Activated naive CD8-positive, alpha-beta T cell treated with anti-CD3 and anti-CD28 coated beads for 36 hours (primary cell): ENCODE measurements around the gene RCC1. TPM values are rescaled to one million over a fixed set of nuclear protein-coding genes. Genes with fewer than 3 reads are reported as not detected.
"Not testable (repeated sequence)": the region's sequence is repeated elsewhere in the genome, so short reads cannot be mapped to it uniquely, and the experiment has no call there.

Source experiments
- DNase-seq: peaks from one replicate; pipeline ENCODE4 v3.0.0; 2021
- H3K27ac Mint-ChIP-seq: one replicate; pipeline ENCODE4 v1.8.0; 2022; ENCODE audit warnings: mild to moderate bottlenecking, moderate library complexity, mixed read lengths
- H3K27me3 Mint-ChIP-seq: one replicate; pipeline ENCODE4 v1.8.0; 2022; ENCODE audit warnings: mild to moderate bottlenecking, mixed read lengths
- H3K36me3 Mint-ChIP-seq: one replicate; pipeline ENCODE4 v1.8.0; 2021; ENCODE audit warnings: mild to moderate bottlenecking, mixed read lengths
- H3K4me1 Mint-ChIP-seq: one replicate; pipeline ENCODE4 v1.8.0; 2021; ENCODE audit warnings: mixed read lengths
- H3K4me3 Mint-ChIP-seq: one replicate; pipeline ENCODE4 v1.8.0; 2022; ENCODE audit warnings: mild to moderate bottlenecking, moderate library complexity, mixed read lengths
- H3K9me3 Mint-ChIP-seq: one replicate; pipeline ENCODE4 v1.8.0; 2022; ENCODE audit warnings: mixed read lengths
- total RNA-seq, 2 experiments: library from RNA; stranded (reverse); gene quantifications; one replicate each; pipeline ENCODE4 v1.2.3, GENCODE V29; 2021

The RCC1 gene
- total RNA-seq, 2 experiments from 2014 or later: 133 to 138 TPM

DNA sequence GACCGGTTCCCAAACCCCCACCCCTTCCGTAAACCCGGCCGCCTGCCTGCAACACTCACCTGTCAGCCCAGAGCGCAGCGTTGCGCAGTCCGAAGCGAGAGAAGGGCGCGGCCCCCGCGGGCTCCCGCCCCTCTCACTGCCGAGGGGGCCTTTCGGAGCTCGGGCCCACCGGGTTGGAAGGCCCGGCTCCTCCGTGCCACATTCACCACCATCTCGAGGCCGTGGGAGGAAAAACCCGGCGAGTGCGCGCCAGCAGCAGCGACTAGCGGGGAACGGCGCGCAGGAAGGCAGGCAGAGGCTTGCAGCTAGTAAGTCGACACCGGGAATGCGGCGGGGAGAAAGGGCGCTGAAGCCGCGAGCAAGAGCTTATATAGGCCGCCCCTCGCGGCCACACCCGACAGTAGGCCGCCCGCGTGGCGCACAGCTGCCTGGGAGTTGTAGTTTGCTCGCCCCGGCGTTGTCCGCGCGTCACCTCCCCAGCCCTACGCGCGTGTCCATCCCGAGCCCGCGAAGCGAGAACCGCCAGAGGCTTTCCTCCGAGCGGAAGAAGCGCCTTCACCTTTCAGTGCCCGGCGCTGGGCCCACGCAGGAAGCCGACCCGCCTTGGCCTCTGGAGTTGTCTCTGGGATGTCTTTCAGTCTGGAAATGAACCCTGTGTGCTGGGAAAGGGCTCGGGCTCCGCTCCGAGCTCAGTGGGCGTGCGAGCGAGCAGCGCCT lies 75.8 kb downstream of the RCC1 start:
- Mint-ChIP-seq H3K9me3 (no peaks in the 10 kb centered on the region), H3K4me3 (peak overlapping the region; percentile 100), H3K27me3 (no peaks in the 10 kb centered on the region), H3K27ac (peak overlapping the region; percentile 94), H3K4me1 (peaks cover 37% of the 10 kb centered on the region), H3K36me3 (peaks cover 42% of the 10 kb centered on the region)
- peak; percentile 95 for DNase-seq

DNA sequence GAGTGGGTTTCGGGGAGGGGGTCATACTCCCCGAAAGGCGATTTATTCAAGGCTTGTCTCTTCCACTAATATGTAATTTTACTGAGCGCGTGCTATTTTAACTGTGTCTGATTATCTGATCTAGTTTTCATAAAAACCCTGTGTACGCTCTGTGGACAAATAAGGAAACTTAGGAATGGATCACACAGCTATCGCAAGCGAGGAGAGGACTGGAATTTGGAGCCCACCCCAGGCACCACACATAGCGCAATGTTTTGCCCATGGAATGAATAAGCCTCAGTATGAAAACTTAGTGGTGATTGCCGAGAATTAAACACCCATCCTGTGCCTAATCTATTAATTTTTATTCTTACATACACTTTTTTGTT lies 76.4 kb downstream of the RCC1 start:
- Mint-ChIP-seq H3K36me3 (peaks cover 42% of the 10 kb centered on the region), H3K4me1 (peaks cover 35% of the 10 kb centered on the region), H3K27ac (peak overlapping the region; percentile 94), H3K4me3 (peak overlapping the region; percentile 100), H3K9me3 (no peaks in the 10 kb centered on the region), H3K27me3 (no peaks in the 10 kb centered on the region)
- no peak for DNase-seq

DNA sequence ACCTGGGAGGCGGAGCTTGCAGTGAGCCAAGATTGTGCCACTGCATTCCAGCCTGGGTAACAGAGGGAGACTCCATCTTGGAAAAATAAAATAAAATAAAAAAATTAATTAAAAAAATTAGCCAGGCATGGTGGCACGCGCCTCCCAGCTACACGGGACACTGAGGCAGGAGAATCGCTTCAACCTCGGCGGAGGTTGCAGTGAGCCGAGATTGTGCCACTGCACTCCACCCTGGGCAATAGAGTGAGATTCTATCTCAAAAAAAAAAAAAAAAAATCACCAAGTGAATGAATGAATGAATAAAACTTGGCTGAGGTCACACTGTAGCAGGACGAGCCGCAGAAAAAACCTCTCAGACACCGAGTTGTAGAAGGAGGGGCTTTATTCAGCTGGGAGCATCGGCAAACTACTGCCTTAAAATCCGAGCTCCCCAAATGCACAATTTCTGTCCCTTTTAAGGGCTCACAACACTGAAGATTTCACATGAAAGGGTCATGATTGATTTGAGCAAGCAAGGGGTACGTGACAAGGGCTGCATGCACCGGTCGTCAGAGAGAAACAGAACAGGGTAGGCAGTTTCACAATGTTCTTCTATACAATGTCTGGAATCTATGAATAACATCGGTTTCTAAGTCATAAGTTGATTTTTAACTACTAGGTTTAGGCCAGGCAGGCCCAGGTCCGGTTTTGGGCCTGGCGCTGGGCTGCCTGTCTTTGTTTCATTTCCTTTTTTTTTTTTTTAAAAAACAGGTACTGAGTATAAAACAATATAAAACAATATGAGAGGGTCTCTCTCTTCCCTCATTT lies 80.9 kb downstream of the RCC1 start:
- not testable (repeated sequence) for DNase-seq, H3K4me3 Mint-ChIP-seq, H3K27ac Mint-ChIP-seq, H3K27me3 Mint-ChIP-seq, H3K36me3 Mint-ChIP-seq, H3K9me3 Mint-ChIP-seq
- H3K4me1 Mint-ChIP-seq: peaks cover 13% of the 10 kb centered on the region

Other genes starting within 250 kb of the RCC1 start
- 10 to 100 TPM; 35.4 to 36.3 TPM for gene SESN2, start 246.5 kb upstream of the RCC1 start, total RNA-seq
- 10 to 100 TPM; 15.0 to 17.1 TPM for gene MED18, start 177.0 kb upstream of the RCC1 start, total RNA-seq
- gene PHACTR4, start 136.3 kb upstream of the RCC1 start, total RNA-seq: 10 to 100 TPM; 23.9 TPM
- gene TRNAU1AP, start 47.0 kb downstream of the RCC1 start, total RNA-seq: 10 to 100 TPM; 42.6 to 43.2 TPM
- gene RAB42, start 86.2 kb downstream of the RCC1 start, total RNA-seq: not detected
- 10 to 100 TPM; 26.5 to 28.0 TPM for gene TAF12, start 137.0 kb downstream of the RCC1 start, total RNA-seq
- gene RNU11, start 142.6 kb downstream of the RCC1 start, total RNA-seq: not detected
- 10 to 100 TPM; 25.3 to 26.6 TPM for gene GMEB1, start 162.7 kb downstream of the RCC1 start, total RNA-seq
- gene YTHDF2, start 230.9 kb downstream of the RCC1 start, total RNA-seq: 100 to 1,000 TPM; 104 to 107 TPM